HepG2 (cell line): Measurements from ENCODE around the gene PTPRD. TPM values are rescaled to one million over a fixed set of nuclear protein-coding genes. Genes with fewer than 3 reads are reported as not detected.

Experiments used
- ATAC-seq: fragments of 200-7000 bp; cut with Tn5 transposase; 3 replicates; pipeline ENCODE4 v1.9.1; 2020; ENCODE audit warnings: mild to moderate bottlenecking, moderate library complexity
- BruUV-seq: library from RNA; stranded (reverse); fragments of 400-500 nt; replicated peaks from 2 replicates; lab custom pipeline; 2021; lab: Mats Ljungman, UMichigan
- CTCF ChIA-PET: fragments of 300-600 bp; formaldehyde crosslinking; extraction: SDS; loops from one replicate; lab custom pipeline; 2021; ENCODE audit warnings: low total read pairs, inconsistent platforms, low intra/inter-chr PET ratio; lab: Yijun Ruan, JAX
- POLR2A ChIA-PET: fragments of 350-600 bp; sonication (Branson Sonifier 250); formaldehyde crosslinking; loops from one replicate; lab custom pipeline; 2020; ENCODE audit warnings: antibody characterized with exemption, inconsistent platforms; lab: Yijun Ruan, JAX
- DNase-seq: peaks from one replicate; pipeline ENCODE4 v3.0.0-alpha.2; 2015; ENCODE audit warnings: low spot score
- FAIRE-seq: peaks from 3 replicates; lab custom pipeline; 2011; peaks lifted over from hg19 to GRCh38; lab: Jason Lieb, UNC
- H2AFZ ChIP-seq: one replicate; pipeline ENCODE4 v1.6.1; 2011; ENCODE audit warnings: low read length, inconsistent platforms
- H3K27ac ChIP-seq: fragments of 300-600 bp; 3 replicates; pipeline ENCODE4 v1.8.0; 2011; ENCODE audit warnings: mixed run types, mild to moderate bottlenecking, mixed read lengths, low read length, inconsistent platforms; ENCODE audit not compliant: insufficient read depth; ENCODE audit errors: extremely low read length
- H3K27me3 ChIP-seq, 2 experiments: fragments of 200-600 bp in 1 of 2; 2 replicates in 1 of 2; 3 replicates in 1 of 2; pipeline versions ENCODE4 v1.6.0 to v1.8.0; 2011; ENCODE audit warnings: low read length in 2 of 2, mild to moderate bottlenecking in 2 of 2, moderate library complexity in 2 of 2, inconsistent platforms in 1 of 2; ENCODE audit not compliant: insufficient read depth in 2 of 2, control insufficient read depth in 1 of 2
- H3K36me3 ChIP-seq, 2 experiments: fragments of 200-600 bp in 1 of 2; replicated peaks in 1 of 2; 2 replicates in 1 of 2; 3 replicates in 1 of 2; pipeline versions ENCODE4 v1.5.1 to v1.8.0; 2011; ENCODE audit warnings: low read length in 2 of 2, inconsistent platforms in 1 of 2; ENCODE audit not compliant: insufficient read depth in 2 of 2, control insufficient read depth in 1 of 2
- H3K4me1 ChIP-seq: 2 replicates; pipeline ENCODE4 v1.5.1; 2012; ENCODE audit warnings: low read length, inconsistent platforms; ENCODE audit not compliant: insufficient read depth
- H3K4me2 ChIP-seq: 2 replicates; pipeline ENCODE4 v1.6.0; 2011; ENCODE audit warnings: low read depth, low read length, inconsistent platforms
- H3K4me3 ChIP-seq, 3 experiments: fragments of 200-600 bp in 1 of 3; sonication (generic), shearing (Covaris generic) in 1 of 3; replicated peaks in 1 of 3; 2 replicates each; pipeline ENCODE4 v1.5.1; 2011 to 2016; ENCODE audit warnings: low read length in 3 of 3, inconsistent platforms in 2 of 3, low read depth in 2 of 3, mild to moderate bottlenecking in 2 of 3, control low read depth in 1 of 3, mixed read lengths in 1 of 3; ENCODE audit not compliant: insufficient read depth in 1 of 3
- H3K79me2 ChIP-seq: one replicate; pipeline ENCODE4 v1.6.1; 2011; ENCODE audit warnings: low read length, inconsistent platforms; ENCODE audit not compliant: insufficient read depth
- H3K9ac ChIP-seq: 2 replicates; pipeline ENCODE4 v1.6.0; 2011; ENCODE audit warnings: mild to moderate bottlenecking, low read depth, low read length, inconsistent platforms; ENCODE audit not compliant: insufficient read depth
- H3K9me3 ChIP-seq: 2 replicates; pipeline ENCODE4 v1.5.1; 2012; ENCODE audit warnings: mild to moderate bottlenecking, low read length
- H4K20me1 ChIP-seq: 2 replicates; pipeline ENCODE4 v1.6.0; 2011; ENCODE audit warnings: inconsistent platforms, mild to moderate bottlenecking, low read length, moderate library complexity; ENCODE audit not compliant: insufficient read depth
- HINFP ChIP-seq: sonication (generic); formaldehyde crosslinking; IDR thresholded peaks from 2 replicates; pipeline ENCODE4 v1.4.0; 2020; ENCODE audit warnings: low read depth, mild to moderate bottlenecking, missing genetic modification reagents
- HNF1A ChIP-seq, 2 experiments: sonication (generic) in 1 of 2; formaldehyde crosslinking in 1 of 2; IDR thresholded peaks; 2 replicates each; pipeline versions ENCODE4 v1.4.0 to v1.6.1; 2016 to 2020; ENCODE audit warnings: borderline replicate concordance in 1 of 2, low read depth in 1 of 2, mild to moderate bottlenecking in 1 of 2, missing genetic modification reagents in 1 of 2
- MAFG ChIP-seq: sonication (generic); formaldehyde crosslinking; IDR thresholded peaks from 2 replicates; pipeline ENCODE4 v1.5.1; 2020; ENCODE audit warnings: mild to moderate bottlenecking, missing genetic modification reagents
- NFKB2 ChIP-seq: sonication (generic); formaldehyde crosslinking; IDR thresholded peaks from 2 replicates; pipeline ENCODE4 v1.4.0; 2020; ENCODE audit warnings: missing genetic modification reagents, borderline replicate concordance
- RFX5 ChIP-seq: IDR thresholded peaks from 2 replicates; pipeline ENCODE4 v1.6.1; 2011; ENCODE audit warnings: low read depth, low read length, improper control_type of control experiment
- SMYD3 ChIP-seq: sonication (generic); formaldehyde crosslinking; IDR thresholded peaks from 2 replicates; pipeline ENCODE4 v1.8.1; 2023; ENCODE audit warnings: mild to moderate bottlenecking, missing genetic modification reagents
- TERF1 ChIP-seq: sonication (generic); formaldehyde crosslinking; IDR thresholded peaks from 2 replicates; pipeline ENCODE4 v1.8.0; 2022; ENCODE audit warnings: mild to moderate bottlenecking, missing genetic modification reagents, moderate library complexity
- ZFP36 ChIP-seq: fragments of 150-350 bp; IDR thresholded peaks from 2 replicates; pipeline ENCODE4 v1.6.1; 2018; ENCODE audit warnings: borderline replicate concordance, low read length, low read depth; ENCODE audit not compliant: partially characterized antibody
- ZNF17 ChIP-seq: sonication (generic); formaldehyde crosslinking; IDR thresholded peaks from 2 replicates; pipeline ENCODE4 v1.5.0; 2020; ENCODE audit warnings: mild to moderate bottlenecking, missing genetic modification reagents
- ZNF569 ChIP-seq: sonication (generic); formaldehyde crosslinking; IDR thresholded peaks from 2 replicates; pipeline ENCODE4 v1.5.0; 2020; ENCODE audit warnings: mild to moderate bottlenecking, missing genetic modification reagents, moderate library complexity, borderline replicate concordance
- ZNF775 ChIP-seq: sonication (generic); formaldehyde crosslinking; IDR thresholded peaks from 2 replicates; pipeline ENCODE4 v1.4.0; 2020; ENCODE audit warnings: missing genetic modification reagents, mild to moderate bottlenecking, moderate library complexity, borderline replicate concordance
- WGBS: methylation state at CpG from one replicate; pipeline ENCODE4 v1.1.6; 2017; ENCODE audit warnings: low lambda C conversion rate; 5-methylcytosine and 5-hydroxymethylcytosine counted together
- in situ Hi-C: cut with HindIII; loops from 2 replicates; pipeline ENCODE4 v1.10.0; 2017; ENCODE audit warnings: low pct_unique_long_range_greater_than_20kb; ENCODE audit not compliant: extremely low pct_ligation_motif_present
- intact Hi-C: fragments of 100-400 bp; cut with micrococcal nuclease; formaldehyde crosslinking; loops from one replicate; pipeline ENCODE4 v1.10.0; 2022; ENCODE audit not compliant: unreplicated experiment
- polyA plus RNA-seq, 8 experiments: library from polyadenylated mRNA; depleted of rRNA in 3 of 8; stranded (reverse) in 7 of 8; unstranded in 1 of 8; fragments of >200 nt; fragmentation: Illumina TruSeq in 4 of 8; extraction: Trizol in 4 of 8; gene quantifications; 2 replicates each; pipeline versions ENCODE4 v1.2.1 to v1.2.3, GENCODE V29; 2011 to 2016; ENCODE audit warnings: low read depth in 4 of 8, missing spikeins in 1 of 8, mixed read lengths in 1 of 8; ENCODE audit not compliant: insufficient read depth in 1 of 8
- total RNA-seq, 5 experiments: library from RNA; depleted of rRNA; stranded (reverse); fragments of >200 nt; fragmentation: Illumina TruSeq; extraction: Trizol; gene quantifications; 2 replicates each; pipeline ENCODE4 v1.2.3, GENCODE V29; 2016; ENCODE audit warnings: low read depth in 1 of 5

PTPRD gene
- total and polyA plus RNA-seq, 2 of the 13 experiments (the other 11 are each of a cell fraction or from before 2014, with no cell fraction given): 0.05 TPM; not detected in 1

GRCh38 chr9:9170439-9171134 lies 1442.2 kb downstream of the PTPRD start:
- no peak overlapping the region for H3K4me2 ChIP-seq
- no peaks in the 10 kb centered on the region for H3K36me3 ChIP-seq
- POLR2A ChIA-PET: no interaction called here
- no peak for FAIRE-seq
- no peaks in the 10 kb centered on the region for H3K79me2 ChIP-seq
- in situ Hi-C loops (no loop called here), intact Hi-C loops (no loop called here)
- H3K9ac ChIP-seq: no peak overlapping the region
- BruUV-seq: no TSS peak
- no peak overlapping the region for H2AFZ ChIP-seq
- ATAC-seq: no peak
- no peaks in the 10 kb centered on the region for H4K20me1 ChIP-seq
- TF ChIP-seq ZNF569 (CRISPR knock-in tag) (no peak), TERF1 (CRISPR knock-in tag) (no peak), MAFG (no peak), HNF1A (IDR thresholded peaks at IDR 0.05; ENCODE audit: low read depth) (no peak), HNF1A (CRISPR knock-in tag; IDR thresholded peaks at IDR 0.05; ENCODE audit: borderline replicate concordance) (no peak), HINFP (CRISPR knock-in tag) (no peak), ZFP36 (no peak), ZNF775 (CRISPR knock-in tag) (no peak), RFX5 (no peak), NFKB2 (no peak), ZNF17 (CRISPR knock-in tag) (no peak), SMYD3 (CRISPR knock-in tag) (no peak)
- no peak for DNase-seq
- H3K4me3 ChIP-seq: no peak overlapping the region
- CTCF ChIA-PET: no interaction called here
- peaks cover 25% of the 10 kb centered on the region for H3K9me3 ChIP-seq
- H3K27ac ChIP-seq: no peak overlapping the region
- no peaks in the 10 kb centered on the region for H3K27me3 ChIP-seq
- H3K4me1 ChIP-seq: no peaks in the 10 kb centered on the region
- WGBS: 2% methylated on average over 4 of the region's 4 CpGs
